22Rv1 (cell line): ENCODE data around the gene PALLD.

Experiments used
- H3K27ac ChIP-seq: fragments of 450-650 bp; 2 replicates; pipeline ENCODE4 v1.5.1; 2017
- CTCF ChIP-seq: fragments of 450-650 bp; IDR thresholded peaks from 2 replicates; pipeline ENCODE4 v1.5.1; 2017; ENCODE audit warnings: mild to moderate bottlenecking
- ZFX ChIP-seq: fragments of 450-650 bp; IDR thresholded peaks from 2 replicates; pipeline ENCODE4 v1.6.1; 2017; ENCODE audit warnings: antibody characterized with exemption, borderline replicate concordance

PALLD gene

GRCh38 chr4:168886351-168886750 lies 389.5 kb downstream of the PALLD start:
- H3K27ac ChIP-seq, result no peak overlapping the region
- TF ChIP-seq CTCF (no peak), ZFX (no peak)

- H3K27ac ChIP-seq, result no peak overlapping the region
- TF ChIP-seq ZFX (no peak), CTCF (no peak)
These were observed 391.0 kb downstream of the PALLD start for GRCh38 chr4:168887809-168888208.

- no peak for TF ChIP-seq ZFX
- TF ChIP-seq CTCF, result no peak
- H3K27ac ChIP-seq, result no peak overlapping the region
These were observed 391.9 kb downstream of the PALLD start for GRCh38 chr4:168888715-168889215.

- TF ChIP-seq ZFX (no peak), CTCF (no peak)
- H3K27ac ChIP-seq, result no peak overlapping the region
These were observed 394.2 kb downstream of the PALLD start for GRCh38 chr4:168891086-168891485.

GRCh38 chr4:168891688-168892087 lies 394.8 kb downstream of the PALLD start:
- TF ChIP-seq CTCF (no peak), ZFX (no peak)
- no peak overlapping the region for H3K27ac ChIP-seq

- H3K27ac ChIP-seq, result no peak overlapping the region
- no peak for TF ChIP-seq CTCF
- no peak for TF ChIP-seq ZFX
These were observed 395.6 kb downstream of the PALLD start for GRCh38 chr4:168892475-168892874.

GRCh38 chr4:168893205-168893604 lies 396.4 kb downstream of the PALLD start:
- TF ChIP-seq ZFX (no peak), CTCF (no peak)
- no peak overlapping the region for H3K27ac ChIP-seq
